Measurements from ENCODE around the gene PSAP.

PSAP gene

DNA sequence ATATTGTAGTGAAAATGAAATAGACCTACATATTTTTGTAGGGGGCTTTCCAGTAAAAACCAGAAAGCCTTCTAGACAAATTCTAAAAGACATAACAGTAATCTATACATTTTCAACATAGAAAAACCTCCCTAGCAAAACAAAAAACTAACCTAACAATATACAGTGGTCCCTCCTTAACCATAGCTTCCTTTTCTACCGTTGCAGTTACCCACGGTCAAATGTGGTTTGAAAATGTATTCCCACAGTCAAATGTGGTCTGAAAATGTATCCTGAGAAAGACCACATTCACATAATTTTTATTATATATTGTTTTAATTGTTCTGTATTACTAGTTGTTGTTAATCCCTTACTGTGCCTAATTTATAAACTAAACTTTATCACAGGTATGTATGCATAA, 6.4 kb downstream of the PSAP start:
- TF ChIP-seq, protein P1, sequence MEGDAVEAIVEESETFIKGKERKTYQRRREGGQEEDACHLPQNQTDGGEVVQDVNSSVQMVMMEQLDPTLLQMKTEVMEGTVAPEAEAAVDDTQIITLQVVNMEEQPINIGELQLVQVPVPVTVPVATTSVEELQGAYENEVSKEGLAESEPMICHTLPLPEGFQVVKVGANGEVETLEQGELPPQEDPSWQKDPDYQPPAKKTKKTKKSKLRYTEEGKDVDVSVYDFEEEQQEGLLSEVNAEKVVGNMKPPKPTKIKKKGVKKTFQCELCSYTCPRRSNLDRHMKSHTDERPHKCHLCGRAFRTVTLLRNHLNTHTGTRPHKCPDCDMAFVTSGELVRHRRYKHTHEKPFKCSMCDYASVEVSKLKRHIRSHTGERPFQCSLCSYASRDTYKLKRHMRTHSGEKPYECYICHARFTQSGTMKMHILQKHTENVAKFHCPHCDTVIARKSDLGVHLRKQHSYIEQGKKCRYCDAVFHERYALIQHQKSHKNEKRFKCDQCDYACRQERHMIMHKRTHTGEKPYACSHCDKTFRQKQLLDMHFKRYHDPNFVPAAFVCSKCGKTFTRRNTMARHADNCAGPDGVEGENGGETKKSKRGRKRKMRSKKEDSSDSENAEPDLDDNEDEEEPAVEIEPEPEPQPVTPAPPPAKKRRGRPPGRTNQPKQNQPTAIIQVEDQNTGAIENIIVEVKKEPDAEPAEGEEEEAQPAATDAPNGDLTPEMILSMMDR (conservative IDR thresholded peaks at IDR 0.05), result no peak
- H3K27ac ChIP-seq, result no peak overlapping the region

DNA sequence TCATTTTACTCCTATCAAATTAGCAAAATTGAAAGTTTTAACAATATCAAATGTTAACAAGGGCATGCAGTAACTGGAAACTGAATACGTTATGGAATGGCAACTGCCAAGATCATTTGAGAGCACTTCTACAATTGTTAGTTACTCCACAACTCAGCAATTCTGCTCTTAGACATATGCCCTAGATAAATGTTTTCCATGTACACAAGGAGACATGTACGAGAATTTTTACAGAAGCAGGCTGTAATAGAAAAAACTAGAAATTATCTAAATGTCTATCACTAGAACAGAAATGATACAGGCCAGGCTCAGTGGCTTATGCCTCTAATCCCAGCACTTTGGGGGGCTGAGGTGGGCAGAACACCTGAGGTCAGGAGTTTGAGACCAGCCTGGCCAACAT, 7.0 kb downstream of the PSAP start:
- H3K27ac ChIP-seq, result no peak overlapping the region
- TF ChIP-seq, protein P1 (conservative IDR thresholded peaks at IDR 0.05), result no peak

DNA sequence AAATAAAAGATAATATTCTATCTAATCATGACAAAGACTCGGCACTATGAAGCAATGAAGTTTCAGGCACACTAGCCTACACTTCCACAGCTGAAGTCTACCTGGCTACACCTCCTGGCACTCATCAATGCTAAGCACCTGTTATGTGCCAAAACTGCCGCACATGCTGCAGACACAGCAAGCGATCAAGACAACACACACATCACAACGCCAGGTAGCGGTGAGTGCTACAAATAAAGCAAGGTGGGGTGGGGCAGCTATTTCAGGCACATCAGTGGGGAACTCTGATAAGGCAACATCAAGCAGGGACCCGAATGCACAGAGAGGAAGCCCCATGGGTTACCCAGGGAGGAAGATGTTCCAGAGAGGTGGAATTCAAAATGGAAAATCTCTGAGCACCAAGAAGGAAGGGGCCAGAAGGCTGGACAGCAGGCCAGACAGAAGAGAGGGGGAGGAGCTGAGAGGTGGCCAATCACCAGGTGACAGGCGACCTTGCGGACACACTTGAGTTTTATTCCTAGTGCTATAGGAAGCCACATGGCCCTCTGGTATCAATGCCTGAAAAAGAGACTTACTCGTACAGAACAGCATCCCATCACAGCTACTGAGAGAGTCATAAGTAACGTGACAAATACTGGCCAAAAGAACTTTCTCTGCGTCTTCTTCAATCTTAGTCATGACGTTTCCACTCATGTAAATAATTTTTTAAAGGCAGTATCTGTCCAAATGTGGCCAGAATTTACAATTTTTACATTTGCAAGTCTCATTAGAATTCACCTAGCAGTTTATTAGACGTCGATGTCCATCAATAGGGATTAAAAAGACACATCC, 8.0 kb downstream of the PSAP start:
- TF ChIP-seq, protein P1 (conservative IDR thresholded peaks at IDR 0.05), result no peak
- H3K27ac ChIP-seq, result no peak overlapping the region

DNA sequence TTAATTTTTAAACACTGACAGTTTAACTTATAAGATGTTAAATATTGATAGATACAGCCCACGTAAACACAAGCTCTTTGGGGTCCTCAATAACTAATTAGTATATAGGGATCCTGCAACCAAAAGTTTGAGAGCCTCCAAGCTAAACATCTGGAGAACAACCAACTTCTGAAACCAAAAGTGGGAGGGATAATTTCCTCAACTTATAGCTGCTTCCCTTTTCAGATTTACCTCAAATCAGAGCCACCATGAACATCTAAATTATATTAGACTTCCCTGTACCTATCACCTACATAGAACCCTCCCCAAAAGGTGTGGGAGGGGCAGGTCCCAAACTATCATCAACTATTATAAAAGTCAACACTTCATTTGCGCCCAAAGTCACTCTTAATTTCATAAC, 8.6 kb downstream of the PSAP start:
- TF ChIP-seq, protein P1 (conservative IDR thresholded peaks at IDR 0.05), result no peak
- no peak overlapping the region for H3K27ac ChIP-seq

DNA sequence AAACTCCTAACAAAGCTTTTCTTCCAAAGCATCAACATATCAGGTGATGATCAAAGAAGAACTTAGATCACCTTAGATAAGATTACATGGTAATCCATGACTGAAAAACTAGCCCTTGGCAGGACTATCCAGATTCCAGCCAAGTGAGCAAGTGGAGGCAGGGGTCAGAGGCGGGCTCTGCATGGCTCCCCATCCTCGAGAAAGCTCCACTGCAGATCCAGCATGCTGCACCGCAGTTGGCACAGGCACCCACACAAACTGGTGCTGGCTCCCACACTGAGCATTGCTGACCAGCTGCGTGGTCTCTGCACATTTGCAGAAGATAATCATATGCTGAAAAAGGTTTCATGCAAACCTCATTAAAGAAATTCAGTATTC, 10.1 kb downstream of the PSAP start:
- no peak overlapping the region for H3K27ac ChIP-seq
- TF ChIP-seq, protein P1 (conservative IDR thresholded peaks at IDR 0.05), result no peak

DNA sequence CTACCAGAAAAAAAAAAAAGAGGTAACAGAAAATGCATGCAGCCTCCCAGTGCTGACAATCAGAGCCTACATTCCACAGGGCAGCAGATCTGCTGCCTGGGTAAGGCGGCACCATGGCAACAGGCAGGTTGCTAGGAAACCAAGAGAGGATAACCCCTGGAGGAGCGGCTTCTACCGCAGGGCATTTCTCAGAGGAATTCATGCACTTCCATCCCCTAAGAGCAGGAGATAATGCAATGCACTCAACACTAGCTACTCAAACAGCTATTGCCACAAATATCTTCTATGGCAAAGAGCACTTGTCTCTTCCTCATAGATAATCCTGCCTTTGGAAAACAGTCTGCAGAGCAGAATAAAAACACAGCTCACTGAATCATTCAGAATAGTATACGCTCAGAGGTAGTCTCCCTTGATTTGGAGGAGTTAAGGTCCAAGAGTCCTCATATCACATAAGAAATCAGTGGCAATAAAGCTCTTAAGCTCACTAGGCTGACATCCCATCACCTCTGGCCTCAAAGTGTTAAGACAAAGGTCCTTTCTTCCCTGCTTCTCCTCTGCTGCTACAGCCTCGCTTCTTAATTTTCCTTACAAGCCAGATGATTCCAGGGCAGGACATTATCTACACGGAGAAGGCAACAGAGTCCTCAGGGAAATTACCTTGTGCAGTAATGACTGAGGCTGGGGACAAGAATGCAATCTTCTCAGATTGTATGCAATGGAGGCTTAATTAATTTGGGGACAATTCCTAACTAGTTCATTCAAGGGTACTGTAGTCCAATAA, 10.7 kb downstream of the PSAP start:
- TF ChIP-seq, protein P1 (conservative IDR thresholded peaks at IDR 0.05), result no peak
- no peak overlapping the region for H3K27ac ChIP-seq
